ENCODE data around the gene JMY.

DNA sequence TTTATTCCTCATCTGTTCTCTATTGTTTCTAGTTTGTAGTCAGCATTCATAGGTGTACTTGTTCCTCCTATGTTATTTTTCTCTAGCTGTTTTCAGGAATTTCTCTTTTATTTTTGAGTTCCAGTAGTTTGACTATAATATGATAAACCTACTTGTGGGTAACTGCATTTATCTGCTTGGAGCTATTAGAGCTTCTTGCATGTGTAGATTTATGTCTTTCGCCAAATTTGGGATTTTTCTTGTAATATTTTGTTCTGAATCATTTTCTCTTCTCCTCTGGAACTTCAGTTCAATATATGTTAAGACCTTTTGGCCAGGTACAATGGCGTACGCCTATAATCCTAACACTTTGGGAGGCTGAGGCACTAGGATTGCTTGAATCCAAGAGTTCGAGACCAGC lies 37.4 kb downstream of the JMY start:
- TF ChIP-seq EZH2 (IDR thresholded peaks at IDR 0.05) (no peak), POLR2AphosphoS5 (IDR thresholded peaks at IDR 0.05; ENCODE audit: borderline replicate concordance, low read depth, low read length) (no peak)
